Amygdala (tissue), 56 donors: ENCODE results near the gene KRT12.

Experiments used
- DNase-seq, 56 donors: peaks; one replicate each; lab custom pipeline; 2025; lab: John Stamatoyannopoulos, UW

The KRT12 gene

GRCh38 chr17:40848583-40849235 is 18.3 kb downstream of the KRT12 start:
- DNase-seq: no peak

GRCh38 chr17:40846515-40847144 is 20.4 kb downstream of the KRT12 start:
- no peak for DNase-seq

- DNase-seq: no peak
Measured at GRCh38 chr17:40844671-40845107, 22.3 kb downstream of the KRT12 start.

- no peak for DNase-seq
Measured at GRCh38 chr17:40843242-40843641, 23.8 kb downstream of the KRT12 start.

GRCh38 chr17:40841246-40841645 is 25.8 kb downstream of the KRT12 start:
- no peak for DNase-seq

- DNase-seq: no peak
Measured at GRCh38 chr17:40839194-40839593, 27.8 kb downstream of the KRT12 start.

- DNase-seq: no peak
Measured at GRCh38 chr17:40836020-40836419, 31.0 kb downstream of the KRT12 start.

GRCh38 chr17:40833882-40834281 is 33.1 kb downstream of the KRT12 start:
- no peak for DNase-seq

GRCh38 chr17:40832840-40833239 is 34.2 kb downstream of the KRT12 start:
- no peak for DNase-seq

GRCh38 chr17:40830085-40830776 is 36.8 kb downstream of the KRT12 start:
- no peak for DNase-seq

GRCh38 chr17:40828454-40829044 is 38.5 kb downstream of the KRT12 start:
- DNase-seq: no peak

GRCh38 chr17:40827746-40828453 is 39.1 kb downstream of the KRT12 start:
- no peak for DNase-seq

GRCh38 chr17:40825599-40825998 is 41.4 kb downstream of the KRT12 start:
- DNase-seq: no peak

GRCh38 chr17:40824015-40824832 is 42.8 kb downstream of the KRT12 start:
- no peak for DNase-seq

- no peak for DNase-seq
Measured at GRCh38 chr17:40822132-40822812, 44.8 kb downstream of the KRT12 start, which contains the start of gene KRT10. KRT10 (minus strand) TSS chr17:40822614; CDS start chr17:40822585, 29 bp downstream.

- no peak for DNase-seq
Measured at GRCh38 chr17:40821536-40821935, 45.5 kb downstream of the KRT12 start.

- DNase-seq: no peak
Measured at GRCh38 chr17:40820228-40820838, 46.7 kb downstream of the KRT12 start.

- no peak for DNase-seq
Measured at GRCh38 chr17:40819528-40820125, 47.4 kb downstream of the KRT12 start.
